SU-DHL-6 (cell line): Measurements from ENCODE around the gene SLC51A.

Experiments
- EZH2phosphoT487 ChIP-seq: fragments of 200-600 bp; sonication (generic), shearing (Covaris generic); conservative IDR thresholded peaks from 2 replicates; pipeline ENCODE4 v1.6.1; 2018; ENCODE audit warnings: mild to moderate bottlenecking, antibody characterized with exemption, low read length, moderate library complexity, mixed read lengths
- TF ChIP-seq, protein P1 (sequence below): fragments of 200-600 bp; sonication (generic); IDR thresholded peaks from one replicate; pipeline ENCODE4 v1.5.1; 2017; ENCODE audit warnings: antibody characterized with exemption, mild to moderate bottlenecking, low read length, moderate library complexity; ENCODE audit not compliant: insufficient read depth, poor library complexity, severe bottlenecking

DNA sequence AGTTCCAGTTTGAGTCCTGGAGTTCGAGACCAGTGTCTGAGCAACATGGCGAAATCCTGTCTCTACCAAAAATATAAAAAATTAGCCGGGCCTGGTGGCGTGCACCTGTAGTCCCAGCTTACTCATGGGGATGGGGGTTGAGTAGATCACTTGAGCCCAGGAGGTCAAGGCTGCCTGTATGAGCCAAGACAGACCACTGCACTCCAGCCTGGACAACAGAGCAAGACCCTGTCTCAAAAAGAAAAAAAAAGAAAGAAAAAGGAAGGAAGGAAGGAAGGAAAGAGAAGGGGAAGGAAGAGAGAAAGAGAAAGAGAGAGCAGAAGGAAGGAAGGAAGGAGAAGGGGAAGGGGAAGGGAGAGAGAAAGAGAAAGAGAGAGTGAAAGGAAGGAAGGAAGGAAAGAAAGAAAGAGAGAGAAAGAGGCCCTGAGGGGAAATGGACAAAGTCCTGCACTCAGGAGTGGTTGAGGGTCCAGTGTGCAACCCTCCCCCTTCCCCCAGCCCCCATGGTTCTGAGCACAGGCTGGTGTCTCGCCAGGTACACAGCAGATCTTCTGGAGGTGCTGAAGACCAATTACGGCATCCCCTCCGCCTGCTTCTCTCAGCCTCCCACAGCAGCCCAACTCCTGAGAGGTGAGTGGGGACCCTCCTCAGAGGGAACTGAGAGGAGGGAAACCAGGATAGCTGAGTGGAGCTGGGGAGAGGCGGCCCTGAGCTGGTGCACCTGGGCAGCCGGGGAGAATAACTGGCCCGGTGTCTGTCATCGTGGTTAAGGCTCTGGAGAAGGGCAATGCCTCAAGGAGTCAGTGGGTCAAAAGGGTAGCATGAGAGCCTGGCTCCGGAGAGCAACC lies 1.2 kb downstream of the SLC51A start:
- TF ChIP-seq, protein P1, sequence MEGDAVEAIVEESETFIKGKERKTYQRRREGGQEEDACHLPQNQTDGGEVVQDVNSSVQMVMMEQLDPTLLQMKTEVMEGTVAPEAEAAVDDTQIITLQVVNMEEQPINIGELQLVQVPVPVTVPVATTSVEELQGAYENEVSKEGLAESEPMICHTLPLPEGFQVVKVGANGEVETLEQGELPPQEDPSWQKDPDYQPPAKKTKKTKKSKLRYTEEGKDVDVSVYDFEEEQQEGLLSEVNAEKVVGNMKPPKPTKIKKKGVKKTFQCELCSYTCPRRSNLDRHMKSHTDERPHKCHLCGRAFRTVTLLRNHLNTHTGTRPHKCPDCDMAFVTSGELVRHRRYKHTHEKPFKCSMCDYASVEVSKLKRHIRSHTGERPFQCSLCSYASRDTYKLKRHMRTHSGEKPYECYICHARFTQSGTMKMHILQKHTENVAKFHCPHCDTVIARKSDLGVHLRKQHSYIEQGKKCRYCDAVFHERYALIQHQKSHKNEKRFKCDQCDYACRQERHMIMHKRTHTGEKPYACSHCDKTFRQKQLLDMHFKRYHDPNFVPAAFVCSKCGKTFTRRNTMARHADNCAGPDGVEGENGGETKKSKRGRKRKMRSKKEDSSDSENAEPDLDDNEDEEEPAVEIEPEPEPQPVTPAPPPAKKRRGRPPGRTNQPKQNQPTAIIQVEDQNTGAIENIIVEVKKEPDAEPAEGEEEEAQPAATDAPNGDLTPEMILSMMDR: no peak
- no peak for TF ChIP-seq EZH2phosphoT487
